ENCODE data around the gene GPC5.

The GPC5 gene

GRCh38 chr13:91986761-91987483 is 588.5 kb downstream of the GPC5 start:
- DNase-seq (ENCODE audit: low read depth) = peak; percentile 0
- no peak for TF ChIP-seq CTCF (conservative IDR thresholded peaks at IDR 0.05; ENCODE audit: low read depth, low read length)

GRCh38 chr13:91988331-91988730 is 589.9 kb downstream of the GPC5 start:
- H3K4me3 ChIP-seq (ENCODE audit: low read depth, low read length) = no peak overlapping the region
- no peak for TF ChIP-seq CTCF (conservative IDR thresholded peaks at IDR 0.05; ENCODE audit: low read depth, low read length)
- DNase-seq (ENCODE audit: low read depth) = no peak

More at GRCh38 chr13:91986761-91987483, 588.5 kb downstream of the GPC5 start:
- H3K4me3 ChIP-seq (ENCODE audit: low read depth, low read length) = no peak overlapping the region

GRCh38 chr13:92012787-92013186 is 614.4 kb downstream of the GPC5 start:
- no peak for TF ChIP-seq CTCF (conservative IDR thresholded peaks at IDR 0.05; ENCODE audit: low read depth, low read length)

GRCh38 chr13:92017737-92018136 is 619.3 kb downstream of the GPC5 start:
- H3K4me3 ChIP-seq (ENCODE audit: low read depth, low read length) = no peak overlapping the region
- no peak for TF ChIP-seq CTCF (conservative IDR thresholded peaks at IDR 0.05; ENCODE audit: low read depth, low read length)
- no peak for DNase-seq (ENCODE audit: low read depth)

More at GRCh38 chr13:92012787-92013186, 614.4 kb downstream of the GPC5 start:
- H3K4me3 ChIP-seq (ENCODE audit: low read depth, low read length) = no peak overlapping the region
- DNase-seq (ENCODE audit: low read depth) = no peak

GRCh38 chr13:92028695-92029094 is 630.3 kb downstream of the GPC5 start:
- H3K4me3 ChIP-seq (ENCODE audit: low read depth, low read length) = no peak overlapping the region
- DNase-seq (ENCODE audit: low read depth) = no peak
- no peak for TF ChIP-seq CTCF (conservative IDR thresholded peaks at IDR 0.05; ENCODE audit: low read depth, low read length)

GRCh38 chr13:92029641-92030040 is 631.2 kb downstream of the GPC5 start:
- DNase-seq (ENCODE audit: low read depth) = no peak
- TF ChIP-seq CTCF (conservative IDR thresholded peaks at IDR 0.05; ENCODE audit: low read depth, low read length) = no peak
- no peak overlapping the region for H3K4me3 ChIP-seq (ENCODE audit: low read depth, low read length)

- DNase-seq (ENCODE audit: low read depth) = no peak
- no peak for TF ChIP-seq CTCF (conservative IDR thresholded peaks at IDR 0.05; ENCODE audit: low read depth, low read length)
- no peak overlapping the region for H3K4me3 ChIP-seq (ENCODE audit: low read depth, low read length)
Measured at GRCh38 chr13:92038905-92039304, 640.5 kb downstream of the GPC5 start.

Measured in choroid plexus epithelial cell (primary cell).